ENCODE data around the gene OR2V2. TPM values are rescaled to one million over a fixed set of nuclear protein-coding genes. Genes with fewer than 3 reads are reported as not detected.

OR2V2 gene
- total and polyA plus RNA-seq, 10 of the 15 experiments (the other 5 are each of a cell fraction or from before 2014, with no cell fraction given) = 0.26 TPM; not detected in 9

DNA sequence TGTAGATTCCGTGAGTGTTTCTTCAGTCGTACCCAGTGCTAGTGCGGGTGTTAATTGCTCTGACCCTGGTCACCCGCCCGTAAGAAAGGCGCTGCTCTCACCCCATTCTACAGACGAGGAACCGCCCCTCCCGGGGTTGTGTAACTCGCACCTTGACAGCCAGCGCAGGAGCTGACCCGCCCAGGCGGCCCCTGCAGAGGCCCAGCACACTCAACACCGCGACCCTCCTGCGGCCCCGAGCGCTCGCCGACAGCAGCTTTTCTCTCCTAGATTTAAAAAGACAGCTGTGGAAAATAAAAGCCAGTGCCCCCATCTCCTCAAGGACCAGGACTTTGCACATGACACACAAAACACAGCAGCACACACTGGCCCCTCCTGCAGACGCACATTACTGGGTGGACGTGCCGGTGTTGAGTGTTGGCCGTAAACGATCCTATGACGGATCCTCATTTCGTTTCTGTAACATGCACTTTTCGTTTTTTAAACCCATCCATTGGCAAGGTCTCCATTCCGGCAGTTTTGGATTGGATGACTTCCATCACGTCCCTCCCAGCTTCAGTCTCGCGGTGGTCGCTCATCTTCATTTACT lies 22.9 kb downstream of the OR2V2 start:
- peak overlapping the region; percentile 24; the same call in 1 of the 2 replicates for H3K4me3 ChIP-seq
- WGBS (ENCODE audit: insufficient coverage, insufficient replicate concordance, low lambda C conversion rate, missing lambda C conversion rate) = 43% methylated on average over 33 of the region's 33 CpGs
- intact Hi-C loops (cut with micrococcal nuclease; ENCODE audit: unreplicated experiment) = loop anchor here (5.0 kb wide), 1 partner anchor 363 kb away; no protein-coding TSS in a partner anchor
- no peaks in the 10 kb centered on the region for H3K36me3 ChIP-seq (ENCODE audit: control insufficient read depth in 2 of 2, insufficient read depth in 2 of 2, low read length in 1 of 2)
- POLR2A ChIA-PET = interaction anchor here (0.9 to 2.7 kb wide), 2 partner anchors 19 to 353 kb away, joined by 3 to 20 read pairs; no protein-coding TSS in a partner anchor
- BruUV-seq (replicated peaks) = no TSS peak
- TF ChIP-seq ZSCAN29 (IDR thresholded peaks at IDR 0.05) (no peak), BRCA1 (IDR thresholded peaks at IDR 0.05; ENCODE audit: low read depth, low read length) (no peak), CBX3 (IDR thresholded peaks at IDR 0.05; ENCODE audit: borderline replicate concordance, low read depth) (no peak), SUPT20H (IDR thresholded peaks at IDR 0.05; ENCODE audit: borderline replicate concordance, control insufficient read depth, low read depth, low read length) (no peak)
- no peak overlapping the region for H3K9ac ChIP-seq (ENCODE audit: control insufficient read depth, insufficient read depth, low read length)
- H3K79me2 ChIP-seq (ENCODE audit: control insufficient read depth, insufficient read depth, low read length) = no peaks in the 10 kb centered on the region
- H3K4me2 ChIP-seq (ENCODE audit: control insufficient read depth, insufficient read depth) = peak overlapping the region; percentile 52
- no peaks in the 10 kb centered on the region for H3K27me3 ChIP-seq (replicated peaks in 1 of 2; ENCODE audit: control insufficient read depth in 2 of 2, insufficient read depth in 2 of 2, low read length in 1 of 2)
- ATAC-seq = peak; percentile 26
- in situ Hi-C loops (cut with MboI) = no loop called here
- RAD21 ChIA-PET (ENCODE audit: unreplicated experiment) = interaction anchor here (1.0 to 1.3 kb wide), 4 partner anchors 20 to 52 kb away, joined by 3 to 8 read pairs (median 3); no protein-coding TSS in a partner anchor
- H3K27ac ChIP-seq (ENCODE audit: control insufficient read depth, insufficient read depth) = no peak overlapping the region
- SMC1A ChIA-PET (ENCODE audit: uncharacterized antibody, unreplicated experiment) = interaction anchor here (1.0 to 1.3 kb wide), 4 partner anchors 13 to 302 kb away, joined by 3 to 6 read pairs (median 4); partner anchors contain the start of gene TRIM41
- FAIRE-seq = no peak
- H4K20me1 ChIP-seq (ENCODE audit: control insufficient read depth, insufficient read depth) = no peaks in the 10 kb centered on the region
- H3K9me3 ChIP-seq (replicated peaks; ENCODE audit: control insufficient read depth, insufficient read depth, low read length) = no peaks in the 10 kb centered on the region
- CTCF ChIA-PET = interaction anchor here (0.6 to 4.5 kb wide), 12 partner anchors 10 to 362 kb away, joined by 3 to 37 read pairs (median 4); no protein-coding TSS in a partner anchor
- no peak for DNase-seq (ENCODE audit: low read depth, low spot score)
- H3K4me1 ChIP-seq (ENCODE audit: control insufficient read depth, insufficient read depth, low read length) = peaks cover 33% of the 10 kb centered on the region
- peak overlapping the region; percentile 13; the same call in 1 of the 2 replicates for H2AFZ ChIP-seq (ENCODE audit: control insufficient read depth, low read depth, low read length)

DNA sequence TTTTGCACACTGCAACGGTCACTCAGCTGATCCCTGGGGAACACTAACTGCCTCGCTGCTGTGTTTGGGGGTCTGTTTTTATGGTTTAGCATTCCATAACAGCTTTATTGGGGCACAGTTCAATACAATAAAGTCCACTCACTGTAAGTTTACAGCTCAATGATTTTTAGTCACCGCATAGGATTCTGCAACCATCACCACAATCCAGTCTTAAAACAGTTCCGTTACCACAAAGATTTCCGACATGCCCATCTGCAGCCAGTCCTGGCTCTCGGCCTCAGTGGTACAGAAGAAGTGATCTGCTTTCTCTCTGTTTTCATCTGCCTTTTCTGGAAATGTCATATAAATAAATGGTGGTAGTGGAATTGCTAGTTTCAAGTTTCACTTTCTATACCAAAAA lies 23.6 kb downstream of the OR2V2 start:
- no peak overlapping the region for H3K4me3 ChIP-seq

More for the DNA sequence above, 23.6 kb downstream of the OR2V2 start:
- ChIA-PET RAD21 (ENCODE audit: unreplicated experiment) (interaction anchor here (1.0 kb wide), 2 partner anchors 21 to 53 kb away, joined by 3 to 8 read pairs; no protein-coding TSS in a partner anchor), SMC1A (ENCODE audit: uncharacterized antibody, unreplicated experiment) (interaction anchor here (1.0 to 1.6 kb wide), 5 partner anchors 14 to 303 kb away, joined by 3 to 6 read pairs (median 4); partner anchors contain the start of gene TRIM41), POLR2A (interaction anchor here (0.9 to 2.7 kb wide), 2 partner anchors 18 to 354 kb away, joined by 3 to 20 read pairs; no protein-coding TSS in a partner anchor), CTCF (interaction anchor here (0.6 to 4.5 kb wide), 8 partner anchors 11 to 308 kb away, joined by 3 to 37 read pairs (median 4); no protein-coding TSS in a partner anchor)
- H3K36me3 ChIP-seq (ENCODE audit: control insufficient read depth in 2 of 2, insufficient read depth in 2 of 2, low read length in 1 of 2) = no peaks in the 10 kb centered on the region
- no peak overlapping the region for H2AFZ ChIP-seq (ENCODE audit: control insufficient read depth, low read depth, low read length)
- H3K4me2 ChIP-seq (ENCODE audit: control insufficient read depth, insufficient read depth) = 0 out of 2 replicates have a peak overlapping the region, but pooled peaks have one; percentile 5
- intact Hi-C loops (cut with micrococcal nuclease; ENCODE audit: unreplicated experiment) (loop anchor here (5.0 kb wide), 1 partner anchor 364 kb away; no protein-coding TSS in a partner anchor), in situ Hi-C loops (cut with MboI) (no loop called here)
- peaks cover 33% of the 10 kb centered on the region for H3K4me1 ChIP-seq (ENCODE audit: control insufficient read depth, insufficient read depth, low read length)
- H3K9ac ChIP-seq (ENCODE audit: control insufficient read depth, insufficient read depth, low read length) = no peak overlapping the region
- no peak overlapping the region for H3K27ac ChIP-seq (ENCODE audit: control insufficient read depth, insufficient read depth)
- WGBS (ENCODE audit: insufficient coverage, insufficient replicate concordance, low lambda C conversion rate, missing lambda C conversion rate) = 83% methylated on average over 6 of the region's 6 CpGs
- TF ChIP-seq EZH2 (IDR thresholded peaks at IDR 0.05; ENCODE audit: borderline replicate concordance, control insufficient read depth, low read depth, low read length) = no peak
- TF ChIP-seq SMAD1 (IDR thresholded peaks at IDR 0.05; ENCODE audit: low read depth, partially characterized antibody) = no peak
- TF ChIP-seq, protein P1, sequence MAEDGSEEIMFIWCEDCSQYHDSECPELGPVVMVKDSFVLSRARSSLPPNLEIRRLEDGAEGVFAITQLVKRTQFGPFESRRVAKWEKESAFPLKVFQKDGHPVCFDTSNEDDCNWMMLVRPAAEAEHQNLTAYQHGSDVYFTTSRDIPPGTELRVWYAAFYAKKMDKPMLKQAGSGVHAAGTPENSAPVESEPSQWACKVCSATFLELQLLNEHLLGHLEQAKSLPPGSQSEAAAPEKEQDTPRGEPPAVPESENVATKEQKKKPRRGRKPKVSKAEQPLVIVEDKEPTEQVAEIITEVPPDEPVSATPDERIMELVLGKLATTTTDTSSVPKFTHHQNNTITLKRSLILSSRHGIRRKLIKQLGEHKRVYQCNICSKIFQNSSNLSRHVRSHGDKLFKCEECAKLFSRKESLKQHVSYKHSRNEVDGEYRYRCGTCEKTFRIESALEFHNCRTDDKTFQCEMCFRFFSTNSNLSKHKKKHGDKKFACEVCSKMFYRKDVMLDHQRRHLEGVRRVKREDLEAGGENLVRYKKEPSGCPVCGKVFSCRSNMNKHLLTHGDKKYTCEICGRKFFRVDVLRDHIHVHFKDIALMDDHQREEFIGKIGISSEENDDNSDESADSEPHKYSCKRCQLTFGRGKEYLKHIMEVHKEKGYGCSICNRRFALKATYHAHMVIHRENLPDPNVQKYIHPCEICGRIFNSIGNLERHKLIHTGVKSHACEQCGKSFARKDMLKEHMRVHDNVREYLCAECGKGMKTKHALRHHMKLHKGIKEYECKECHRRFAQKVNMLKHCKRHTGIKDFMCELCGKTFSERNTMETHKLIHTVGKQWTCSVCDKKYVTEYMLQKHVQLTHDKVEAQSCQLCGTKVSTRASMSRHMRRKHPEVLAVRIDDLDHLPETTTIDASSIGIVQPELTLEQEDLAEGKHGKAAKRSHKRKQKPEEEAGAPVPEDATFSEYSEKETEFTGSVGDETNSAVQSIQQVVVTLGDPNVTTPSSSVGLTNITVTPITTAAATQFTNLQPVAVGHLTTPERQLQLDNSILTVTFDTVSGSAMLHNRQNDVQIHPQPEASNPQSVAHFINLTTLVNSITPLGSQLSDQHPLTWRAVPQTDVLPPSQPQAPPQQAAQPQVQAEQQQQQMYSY (CRISPR knock-in tag; IDR thresholded peaks at IDR 0.05) = no peak
- TF ChIP-seq SP1 (IDR thresholded peaks at IDR 0.05; ENCODE audit: low read depth, low read length) = no peak
- TF ChIP-seq ZNF384 (IDR thresholded peaks at IDR 0.05; ENCODE audit: borderline replicate concordance, low read depth, low read length) = no peak
- FAIRE-seq = no peak
- H3K79me2 ChIP-seq (ENCODE audit: control insufficient read depth, insufficient read depth, low read length) = no peaks in the 10 kb centered on the region
- no peak for DNase-seq (ENCODE audit: low read depth, low spot score)
- H3K9me3 ChIP-seq (replicated peaks; ENCODE audit: control insufficient read depth, insufficient read depth, low read length) = no peaks in the 10 kb centered on the region
- no peaks in the 10 kb centered on the region for H3K27me3 ChIP-seq (replicated peaks in 1 of 2; ENCODE audit: control insufficient read depth in 2 of 2, insufficient read depth in 2 of 2, low read length in 1 of 2)
- ATAC-seq = no peak
- no TSS peak for BruUV-seq (replicated peaks)
- no peaks in the 10 kb centered on the region for H4K20me1 ChIP-seq (ENCODE audit: control insufficient read depth, insufficient read depth)
